T47D (cell line): Measurements from ENCODE around the gene MCM3.

ENCODE experiments used
- DNase-seq, 2 experiments: peaks; one replicate each; pipeline versions ENCODE4 v3.0.0 to v3.0.0-alpha.2; 2011 to 2012; ENCODE audit warnings: low read depth in 1 of 2, low spot score in 1 of 2
- JUND ChIP-seq: IDR thresholded peaks from 2 replicates; pipeline ENCODE4 v1.6.1; 2012; ENCODE audit warnings: low read depth
- in situ Hi-C: cut with HindIII; loops from 2 replicates; pipeline ENCODE4 v1.10.0; 2016; ENCODE audit warnings: low sequenced_read_pairs, low pct_unique_long_range_greater_than_20kb

MCM3 gene

GRCh38 chr6:52284460-52285176 lies at the start of gene MCM3:
MCM3 (minus strand) TSS chr6:52284742; CDS start chr6:52284674, 68 bp downstream.
- no peak for TF ChIP-seq JUND
- in situ Hi-C loops: no loop called here
- peak; percentile 96 to 99 for DNase-seq

DNA sequence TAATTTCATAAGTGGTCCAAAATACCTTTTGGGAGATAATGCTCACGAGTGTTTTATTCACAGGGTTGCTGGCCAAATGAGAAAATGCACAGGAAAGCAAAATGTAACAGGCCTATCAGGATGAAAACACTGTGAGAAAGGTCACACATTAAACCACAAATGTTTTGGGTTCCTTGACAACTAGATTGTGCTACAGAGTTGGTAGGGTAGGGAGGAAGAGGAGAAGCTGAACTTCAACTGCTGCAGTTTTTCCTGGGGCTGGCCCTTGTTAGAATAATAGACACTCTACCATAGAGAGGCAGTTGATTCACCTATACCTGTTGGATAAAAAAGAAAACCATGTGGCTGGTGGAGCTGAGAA lies 49.3 kb upstream of the MCM3 start:
- no peak for DNase-seq
- in situ Hi-C loops: no loop called here
- TF ChIP-seq JUND: no peak

DNA sequence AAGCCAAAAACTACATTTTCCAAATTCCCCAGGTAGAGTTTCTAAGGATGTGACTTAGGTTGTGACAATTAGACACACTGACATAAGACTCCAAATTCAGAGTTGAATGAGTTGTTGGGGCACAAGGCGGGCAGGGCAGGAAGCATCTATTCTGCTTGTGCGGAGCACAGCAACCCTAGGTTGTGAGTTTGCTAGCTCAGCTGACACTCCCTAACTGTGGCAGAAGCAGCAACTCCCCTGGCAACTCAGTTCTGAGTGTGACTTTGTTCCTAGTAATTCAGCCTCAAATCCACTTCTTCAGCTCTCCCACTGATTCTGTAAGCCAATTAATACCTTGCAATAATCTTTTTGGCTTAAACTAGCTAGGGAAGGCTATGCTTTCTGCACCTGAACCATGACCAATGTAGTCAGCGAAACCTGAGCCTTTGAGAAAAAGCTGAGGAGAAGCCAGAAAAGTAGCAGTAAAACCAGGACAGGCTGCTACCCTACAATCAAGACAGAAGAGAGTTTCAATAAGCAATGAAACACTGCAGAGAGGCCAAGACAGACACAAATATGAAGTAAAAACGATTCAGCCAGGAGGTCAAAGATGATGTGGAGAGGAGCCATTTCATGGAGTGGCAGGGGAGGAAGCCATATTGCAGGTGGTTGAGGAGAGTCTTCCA lies 47.4 kb upstream of the MCM3 start:
- DNase-seq: no peak
- in situ Hi-C loops: no loop called here
- no peak for TF ChIP-seq JUND

- no peak for TF ChIP-seq JUND
- in situ Hi-C loops: no loop called here
Measured at GRCh38 chr6:52330470-52330869, 45.9 kb upstream of the MCM3 start.

DNA sequence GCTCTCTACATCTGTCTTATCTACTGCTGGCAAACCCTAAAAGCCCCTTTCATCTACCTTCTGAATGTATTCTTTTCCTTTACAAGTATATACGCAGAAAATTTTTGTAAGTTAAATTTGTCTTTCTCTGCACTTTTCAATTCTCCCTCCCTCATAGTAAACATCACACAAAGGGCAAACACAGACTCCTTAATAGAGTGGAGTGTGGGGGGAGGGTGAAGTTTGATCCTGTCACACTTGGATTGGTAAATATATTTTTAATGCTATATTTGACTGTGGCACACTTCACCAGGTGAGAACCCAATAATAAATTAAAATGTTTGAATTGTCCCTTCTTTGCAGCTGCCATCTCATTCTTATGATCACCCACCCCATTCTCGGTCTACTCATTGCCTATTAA lies 44.2 kb upstream of the MCM3 start:
- TF ChIP-seq JUND: no peak
- no peak for DNase-seq
- in situ Hi-C loops: no loop called here

More at GRCh38 chr6:52330470-52330869, 45.9 kb upstream of the MCM3 start:
- no peak for DNase-seq

- no peak for TF ChIP-seq JUND
- in situ Hi-C loops: no loop called here
- DNase-seq: no peak
Measured at GRCh38 chr6:52328303-52328662, 43.7 kb upstream of the MCM3 start.

- TF ChIP-seq JUND: no peak
- in situ Hi-C loops: no loop called here
- no peak for DNase-seq
Measured at GRCh38 chr6:52326540-52327364, 42.2 kb upstream of the MCM3 start.

- TF ChIP-seq JUND: no peak
- in situ Hi-C loops: no loop called here
- DNase-seq: peak in 1 of 2 experiments; percentile 76
Measured at GRCh38 chr6:52325695-52326471, 41.3 kb upstream of the MCM3 start.

DNA sequence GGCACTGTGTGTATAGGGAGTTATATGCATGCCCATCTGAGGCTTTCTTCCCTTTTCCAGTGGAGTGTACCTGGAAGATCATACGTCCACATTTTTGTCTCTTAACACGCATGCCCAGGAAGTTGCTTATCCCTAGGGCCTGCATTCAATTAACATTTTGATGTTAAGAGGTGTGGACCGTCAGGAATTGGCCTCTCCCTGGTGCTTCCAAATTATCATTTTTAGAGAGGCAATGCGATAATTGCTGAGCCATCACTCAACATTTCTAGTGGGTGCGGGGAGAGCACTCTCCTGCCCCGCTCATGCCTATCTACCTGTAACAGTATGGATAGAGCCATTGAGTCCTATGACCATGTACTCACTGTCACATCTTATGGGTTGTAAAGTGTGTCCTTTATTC lies 39.6 kb upstream of the MCM3 start:
- in situ Hi-C loops: no loop called here
- TF ChIP-seq JUND: no peak
- DNase-seq: no peak

DNA sequence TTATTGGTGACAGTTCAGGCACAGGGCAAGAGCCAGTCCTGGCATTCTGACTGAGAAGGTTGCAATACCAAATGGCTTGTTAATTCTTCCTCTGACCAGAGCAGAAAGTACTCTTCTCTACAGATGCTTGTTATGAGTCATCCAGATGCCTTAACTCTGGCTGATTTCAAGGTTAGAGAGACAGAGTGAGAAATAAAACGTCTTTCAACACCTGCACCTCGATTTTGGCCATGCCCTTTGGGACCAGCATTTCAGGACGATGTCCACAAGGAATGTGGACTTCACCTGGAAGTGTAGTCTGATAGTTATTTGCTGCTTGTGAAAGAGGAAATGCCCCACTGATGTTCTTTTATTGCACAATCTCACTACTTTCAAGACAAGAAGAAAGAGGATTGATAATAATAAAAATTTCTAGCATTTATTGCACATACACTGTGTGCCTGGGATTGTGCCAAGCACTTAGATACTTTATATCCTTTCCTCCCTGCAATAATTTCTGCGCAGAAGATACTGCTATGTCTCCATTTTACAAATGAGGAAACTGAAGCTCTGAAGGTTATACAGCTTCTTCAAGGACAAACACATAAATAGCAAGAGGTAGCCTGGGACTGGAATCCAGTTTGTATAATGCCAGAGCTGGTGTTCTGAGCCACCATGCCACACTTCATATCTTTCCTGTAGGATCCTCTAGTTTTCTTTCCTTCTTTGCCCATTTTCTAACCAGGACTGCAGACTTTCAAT lies 33.5 kb upstream of the MCM3 start:
- in situ Hi-C loops: no loop called here
- DNase-seq: no peak
- TF ChIP-seq JUND: no peak

DNA sequence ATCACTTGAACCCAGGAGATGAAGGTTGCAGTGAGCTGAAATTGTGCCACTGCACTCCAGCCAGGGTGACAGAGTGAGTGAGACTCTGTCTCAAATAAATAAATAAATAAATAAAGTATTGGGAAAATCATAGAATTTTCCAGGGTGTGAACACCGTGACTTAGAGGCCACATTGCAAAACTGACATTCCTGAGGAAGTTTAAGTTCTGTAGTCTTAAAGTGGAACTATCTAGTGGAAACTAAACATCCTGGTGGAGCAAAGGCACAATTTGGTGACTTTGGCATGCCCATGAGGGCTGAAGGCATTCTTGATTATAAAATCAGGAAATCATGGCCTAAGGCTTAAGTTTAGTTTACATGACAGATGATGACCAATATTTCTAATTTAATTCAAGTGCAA lies 32.7 kb upstream of the MCM3 start:
- no peak for TF ChIP-seq JUND
- in situ Hi-C loops: no loop called here
- DNase-seq: no peak

GRCh38 chr6:52314752-52315151 lies 30.2 kb upstream of the MCM3 start:
- in situ Hi-C loops: no loop called here
- TF ChIP-seq JUND: no peak
- no peak for DNase-seq
